HL-60 (cell line): ENCODE results near the gene COBL.

Experiments
- DNase-seq, 2 experiments: peaks; one replicate each; pipeline ENCODE4 v3.0.0-alpha.2; 2010 to 2020; ENCODE audit warnings: low read depth in 1 of 2, low spot score in 1 of 2
- H3K27ac ChIP-seq: fragments of 250-450 bp; sonication (Bioruptor Pico); replicated peaks from 2 replicates; pipeline ENCODE4 v1.5.1; 2020; ENCODE audit warnings: mild to moderate bottlenecking, moderate library complexity
- H3K27me3 ChIP-seq: fragments of 250-450 bp; sonication (Bioruptor Pico); 2 replicates; pipeline ENCODE4 v1.5.1; 2021; ENCODE audit warnings: mild to moderate bottlenecking, moderate library complexity; ENCODE audit not compliant: insufficient read depth, poor library complexity, severe bottlenecking
- H3K4me3 ChIP-seq: replicated peaks from 2 replicates; pipeline ENCODE4 v1.5.1; 2011; ENCODE audit warnings: mild to moderate bottlenecking, control low read depth, low read length; ENCODE audit not compliant: insufficient read depth
- GABPA ChIP-seq: IDR thresholded peaks from 2 replicates; pipeline ENCODE4 v1.6.1; 2012; ENCODE audit warnings: low read depth
- POLR2AphosphoS5 ChIP-seq: IDR thresholded peaks from 2 replicates; pipeline ENCODE4 v1.6.1; 2012; ENCODE audit warnings: low read depth
- SPI1 ChIP-seq: IDR thresholded peaks from 2 replicates; pipeline ENCODE4 v1.6.1; 2012; ENCODE audit warnings: low read depth, mild to moderate bottlenecking, borderline replicate concordance
- TF ChIP-seq, protein P1 (sequence below): IDR thresholded peaks from one replicate; pipeline ENCODE4 v1.5.1; 2011; ENCODE audit warnings: low read length, control low read depth, inconsistent platforms; ENCODE audit not compliant: insufficient read depth
- TF ChIP-seq, protein P2 (sequence below): IDR thresholded peaks from 2 replicates; pipeline ENCODE4 v1.6.1; 2012; ENCODE audit warnings: low read depth; ENCODE audit not compliant: insufficient replicate concordance

The COBL gene

DNA sequence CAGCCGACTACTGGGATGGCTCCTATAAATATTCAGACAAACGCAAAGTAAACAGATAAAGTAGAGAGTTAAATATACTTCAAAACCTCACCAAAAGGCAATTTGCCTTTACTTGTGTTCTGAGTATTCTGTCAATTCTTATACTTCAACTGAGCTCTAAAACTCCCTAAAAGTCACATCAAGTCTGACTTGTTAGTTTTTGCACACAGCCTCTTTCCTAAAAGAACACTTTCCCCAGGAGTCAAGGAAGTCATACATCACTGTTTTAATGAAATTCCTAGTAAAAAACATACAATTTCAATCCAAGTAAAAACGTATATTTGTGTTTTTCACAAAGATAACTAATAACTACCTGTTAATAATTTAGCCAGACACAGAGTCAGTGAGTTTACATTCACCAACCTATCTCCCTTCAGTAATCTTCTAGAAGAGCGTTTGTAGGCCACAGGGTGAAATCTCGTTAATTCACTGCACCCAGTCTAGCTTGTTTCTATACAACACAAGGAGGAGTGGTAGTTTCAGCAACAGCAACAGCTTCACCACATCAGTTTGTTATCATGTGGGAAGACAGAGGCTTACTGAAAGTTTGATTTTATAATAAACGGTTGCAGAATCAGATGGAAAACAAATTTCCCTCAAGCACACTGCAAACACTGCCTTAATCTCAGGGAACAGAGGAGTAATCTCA, 2.7 kb downstream of the COBL start:
- TF ChIP-seq, protein P1, sequence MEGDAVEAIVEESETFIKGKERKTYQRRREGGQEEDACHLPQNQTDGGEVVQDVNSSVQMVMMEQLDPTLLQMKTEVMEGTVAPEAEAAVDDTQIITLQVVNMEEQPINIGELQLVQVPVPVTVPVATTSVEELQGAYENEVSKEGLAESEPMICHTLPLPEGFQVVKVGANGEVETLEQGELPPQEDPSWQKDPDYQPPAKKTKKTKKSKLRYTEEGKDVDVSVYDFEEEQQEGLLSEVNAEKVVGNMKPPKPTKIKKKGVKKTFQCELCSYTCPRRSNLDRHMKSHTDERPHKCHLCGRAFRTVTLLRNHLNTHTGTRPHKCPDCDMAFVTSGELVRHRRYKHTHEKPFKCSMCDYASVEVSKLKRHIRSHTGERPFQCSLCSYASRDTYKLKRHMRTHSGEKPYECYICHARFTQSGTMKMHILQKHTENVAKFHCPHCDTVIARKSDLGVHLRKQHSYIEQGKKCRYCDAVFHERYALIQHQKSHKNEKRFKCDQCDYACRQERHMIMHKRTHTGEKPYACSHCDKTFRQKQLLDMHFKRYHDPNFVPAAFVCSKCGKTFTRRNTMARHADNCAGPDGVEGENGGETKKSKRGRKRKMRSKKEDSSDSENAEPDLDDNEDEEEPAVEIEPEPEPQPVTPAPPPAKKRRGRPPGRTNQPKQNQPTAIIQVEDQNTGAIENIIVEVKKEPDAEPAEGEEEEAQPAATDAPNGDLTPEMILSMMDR: no peak
- TF ChIP-seq, protein P2, sequence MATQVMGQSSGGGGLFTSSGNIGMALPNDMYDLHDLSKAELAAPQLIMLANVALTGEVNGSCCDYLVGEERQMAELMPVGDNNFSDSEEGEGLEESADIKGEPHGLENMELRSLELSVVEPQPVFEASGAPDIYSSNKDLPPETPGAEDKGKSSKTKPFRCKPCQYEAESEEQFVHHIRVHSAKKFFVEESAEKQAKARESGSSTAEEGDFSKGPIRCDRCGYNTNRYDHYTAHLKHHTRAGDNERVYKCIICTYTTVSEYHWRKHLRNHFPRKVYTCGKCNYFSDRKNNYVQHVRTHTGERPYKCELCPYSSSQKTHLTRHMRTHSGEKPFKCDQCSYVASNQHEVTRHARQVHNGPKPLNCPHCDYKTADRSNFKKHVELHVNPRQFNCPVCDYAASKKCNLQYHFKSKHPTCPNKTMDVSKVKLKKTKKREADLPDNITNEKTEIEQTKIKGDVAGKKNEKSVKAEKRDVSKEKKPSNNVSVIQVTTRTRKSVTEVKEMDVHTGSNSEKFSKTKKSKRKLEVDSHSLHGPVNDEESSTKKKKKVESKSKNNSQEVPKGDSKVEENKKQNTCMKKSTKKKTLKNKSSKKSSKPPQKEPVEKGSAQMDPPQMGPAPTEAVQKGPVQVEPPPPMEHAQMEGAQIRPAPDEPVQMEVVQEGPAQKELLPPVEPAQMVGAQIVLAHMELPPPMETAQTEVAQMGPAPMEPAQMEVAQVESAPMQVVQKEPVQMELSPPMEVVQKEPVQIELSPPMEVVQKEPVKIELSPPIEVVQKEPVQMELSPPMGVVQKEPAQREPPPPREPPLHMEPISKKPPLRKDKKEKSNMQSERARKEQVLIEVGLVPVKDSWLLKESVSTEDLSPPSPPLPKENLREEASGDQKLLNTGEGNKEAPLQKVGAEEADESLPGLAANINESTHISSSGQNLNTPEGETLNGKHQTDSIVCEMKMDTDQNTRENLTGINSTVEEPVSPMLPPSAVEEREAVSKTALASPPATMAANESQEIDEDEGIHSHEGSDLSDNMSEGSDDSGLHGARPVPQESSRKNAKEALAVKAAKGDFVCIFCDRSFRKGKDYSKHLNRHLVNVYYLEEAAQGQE: no peak
- TF ChIP-seq POLR2AphosphoS5: no peak
- TF ChIP-seq SPI1: no peak
- no peak for TF ChIP-seq GABPA
- Histone ChIP-seq H3K27me3 (peaks cover 33% of the 10 kb centered on the region), H3K4me3 (no peak overlapping the region), H3K27ac (no peak overlapping the region)
- DNase-seq: no peak

- no peak overlapping the region for H3K27ac ChIP-seq
- no peak overlapping the region for H3K4me3 ChIP-seq
- TF ChIP-seq, protein P2: no peak
- TF ChIP-seq GABPA (no peak), POLR2AphosphoS5 (no peak)
- H3K27me3 ChIP-seq: peaks cover 33% of the 10 kb centered on the region
- DNase-seq: no peak
Measured at GRCh38 chr7:51312951-51313737, 3.5 kb downstream of the COBL start.

DNA sequence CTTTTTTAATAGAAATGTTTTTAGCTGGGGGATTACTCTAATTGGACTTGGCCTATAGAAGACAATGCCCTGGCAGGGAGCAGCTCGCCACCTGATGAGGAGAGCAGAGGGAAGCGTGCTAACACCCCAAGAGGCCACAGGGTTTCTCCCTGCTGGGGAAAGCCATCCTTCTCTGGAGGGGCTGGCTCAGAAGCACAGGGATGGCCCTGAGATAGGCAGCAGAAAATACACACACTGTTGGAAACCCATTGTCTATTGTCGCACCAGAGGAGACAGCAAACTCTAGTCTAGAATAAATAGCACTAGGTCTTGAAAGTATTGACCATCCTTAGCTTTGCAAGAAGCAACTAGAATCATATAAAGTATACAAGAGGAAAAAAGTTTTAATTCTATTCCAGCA, 5.4 kb downstream of the COBL start:
- Histone ChIP-seq H3K4me3 (no peak overlapping the region), H3K27me3 (peaks cover 20% of the 10 kb centered on the region), H3K27ac (no peak overlapping the region)
- no peak for DNase-seq
- TF ChIP-seq, protein P1: no peak
- TF ChIP-seq SPI1 (no peak), POLR2AphosphoS5 (no peak), GABPA (no peak)
- TF ChIP-seq, protein P2: no peak
